ENCODE results near the gene ADCY7. TPM values are rescaled to one million over a fixed set of nuclear protein-coding genes. Genes with fewer than 3 reads are reported as not detected.

ADCY7 gene
- total RNA-seq, 1 experiment from 2014 or later = 4.0 TPM

DNA sequence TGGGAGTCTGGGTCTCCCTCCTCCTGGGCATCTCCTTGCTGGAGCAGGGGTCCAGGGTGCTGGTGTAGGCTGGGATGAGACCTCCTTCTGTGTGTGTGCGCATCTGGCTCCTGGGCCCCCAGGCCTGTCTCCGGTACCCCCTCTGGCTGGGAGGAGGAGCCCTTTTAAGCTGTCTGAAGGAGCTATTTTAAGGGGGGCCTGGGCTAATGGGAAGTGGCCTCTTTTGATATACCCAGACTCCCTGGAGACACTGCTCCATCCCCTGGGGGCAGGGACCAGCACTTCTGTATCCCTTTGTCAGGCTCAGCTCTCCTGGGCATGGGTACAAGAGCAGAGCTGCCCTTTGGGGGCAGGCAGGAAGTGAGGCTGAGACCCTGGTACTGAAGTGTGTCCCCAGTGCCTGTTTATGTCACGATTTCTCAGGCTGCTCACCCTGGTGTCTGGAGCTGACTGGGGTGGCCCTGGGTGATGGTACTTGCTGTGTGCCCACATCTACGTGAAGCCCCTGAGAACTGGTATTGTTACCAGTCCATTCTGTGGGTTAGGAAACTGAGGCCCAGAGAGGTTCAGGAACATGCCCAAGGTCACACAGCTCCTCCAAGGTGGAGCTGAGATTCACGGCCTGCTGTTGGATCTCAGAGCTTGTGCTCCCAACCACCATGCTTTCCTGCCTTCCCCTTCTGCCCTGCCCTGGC, 6.5 kb downstream of the ADCY7 start:
- H3K27ac ChIP-seq (ENCODE audit: insufficient read length, low read depth, low read length) = no peak overlapping the region
- H2BK120ac ChIP-seq (ENCODE audit: low read depth, low read length, poor library complexity, severe bottlenecking) = no peak overlapping the region
- no peak overlapping the region for H3K4me3 Mint-ChIP-seq

More for the DNA sequence above, 6.5 kb downstream of the ADCY7 start:
- peaks cover 0 to 2% of the 10 kb centered on the region in 2 experiments; a peak in 2 of 5 replicates for H3K9me3 Mint-ChIP-seq
- H3T11ph ChIP-seq (ENCODE audit: low read length) = no peak overlapping the region
- no peak overlapping the region for H2BK20ac ChIP-seq (ENCODE audit: low read depth, low read length, poor library complexity, severe bottlenecking)
- no peak overlapping the region for H3K14ac ChIP-seq (ENCODE audit: insufficient read depth, low read length)
- no peak for DNase-seq
- no peak overlapping the region for H3K4me2 ChIP-seq (ENCODE audit: insufficient read depth, insufficient read length, low read length)
- peaks cover 0 to 7% of the 10 kb centered on the region in 2 experiments; a peak in 2 of 4 replicates for H3K4me1 Mint-ChIP-seq
- H4K5ac ChIP-seq (ENCODE audit: insufficient read length, low read depth, low read length) = no peak overlapping the region
- no peak overlapping the region for H3K9ac ChIP-seq (ENCODE audit: extremely low read depth, insufficient read length, low read length)
- H2BK15ac ChIP-seq (ENCODE audit: low read depth, low read length) = no peak overlapping the region
- no peaks in the 10 kb centered on the region for H3K23me2 ChIP-seq (ENCODE audit: insufficient read length, low read depth, low read length, poor library complexity, severe bottlenecking)
- no peak overlapping the region for H3K23ac ChIP-seq (ENCODE audit: insufficient read length, low read depth, low read length)
- H2BK12ac ChIP-seq (ENCODE audit: insufficient read length, low read depth, low read length) = no peak overlapping the region
- H3K18ac ChIP-seq (ENCODE audit: insufficient read length, low read depth, low read length) = no peak overlapping the region
- no peak overlapping the region for H4K91ac ChIP-seq (ENCODE audit: insufficient read length, low read depth, low read length)
- H4K20me1 ChIP-seq (ENCODE audit: control insufficient read depth, insufficient read depth, insufficient read length) = no peaks in the 10 kb centered on the region
- H2BK5ac ChIP-seq (ENCODE audit: insufficient read length, low read length) = no peak overlapping the region
- no peak overlapping the region for H2AFZ ChIP-seq (ENCODE audit: low read length)
- WGBS (ENCODE audit: extremely low coverage, insufficient read length, low lambda C conversion rate) = no CpG with 5 or more reads among the region's 5 CpGs
- no peaks in the 10 kb centered on the region for H3K79me1 ChIP-seq (ENCODE audit: insufficient read depth, low read depth, low read length, poor library complexity, severe bottlenecking)
- no peaks in the 10 kb centered on the region for H3K79me2 ChIP-seq (ENCODE audit: insufficient read depth, low read length)
- H2AK5ac ChIP-seq (ENCODE audit: insufficient read length, low read length) = no peak overlapping the region
- H3K27me3 Mint-ChIP-seq (ENCODE audit: low read depth) = no peaks in the 10 kb centered on the region; the same call in 1 of the 2 replicates
- H3K27me3 ChIP-seq (ENCODE audit: insufficient read depth, low read length) = no peaks in the 10 kb centered on the region
- H4K8ac ChIP-seq (replicated peaks; ENCODE audit: insufficient read length, low read depth, low read length) = no peak overlapping the region
- no peak overlapping the region; a peak in 1 of 7 replicates for H3K27ac Mint-ChIP-seq
- no peaks in the 10 kb centered on the region for H3K4me1 ChIP-seq (ENCODE audit: insufficient read depth, low read length)
- H3K4ac ChIP-seq (ENCODE audit: low read depth, low read length) = no peak overlapping the region
- TF ChIP-seq, protein P1, sequence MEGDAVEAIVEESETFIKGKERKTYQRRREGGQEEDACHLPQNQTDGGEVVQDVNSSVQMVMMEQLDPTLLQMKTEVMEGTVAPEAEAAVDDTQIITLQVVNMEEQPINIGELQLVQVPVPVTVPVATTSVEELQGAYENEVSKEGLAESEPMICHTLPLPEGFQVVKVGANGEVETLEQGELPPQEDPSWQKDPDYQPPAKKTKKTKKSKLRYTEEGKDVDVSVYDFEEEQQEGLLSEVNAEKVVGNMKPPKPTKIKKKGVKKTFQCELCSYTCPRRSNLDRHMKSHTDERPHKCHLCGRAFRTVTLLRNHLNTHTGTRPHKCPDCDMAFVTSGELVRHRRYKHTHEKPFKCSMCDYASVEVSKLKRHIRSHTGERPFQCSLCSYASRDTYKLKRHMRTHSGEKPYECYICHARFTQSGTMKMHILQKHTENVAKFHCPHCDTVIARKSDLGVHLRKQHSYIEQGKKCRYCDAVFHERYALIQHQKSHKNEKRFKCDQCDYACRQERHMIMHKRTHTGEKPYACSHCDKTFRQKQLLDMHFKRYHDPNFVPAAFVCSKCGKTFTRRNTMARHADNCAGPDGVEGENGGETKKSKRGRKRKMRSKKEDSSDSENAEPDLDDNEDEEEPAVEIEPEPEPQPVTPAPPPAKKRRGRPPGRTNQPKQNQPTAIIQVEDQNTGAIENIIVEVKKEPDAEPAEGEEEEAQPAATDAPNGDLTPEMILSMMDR (conservative IDR thresholded peaks at IDR 0.05) = no peak
- no peaks in the 10 kb centered on the region for H3K9me3 ChIP-seq (ENCODE audit: control insufficient read depth, low read depth, low read length)
- H3K56ac ChIP-seq (ENCODE audit: insufficient read length, low read depth, low read length) = no peak overlapping the region
- no peaks in the 10 kb centered on the region; a peak in 1 of 7 replicates for H3K36me3 Mint-ChIP-seq (ENCODE audit: insufficient read depth in 1 of 3, low read depth in 3 of 3)

Measured in H9 (cell line).